A549 (cell line): ENCODE data around the gene SIK3. TPM values are rescaled to one million over a fixed set of nuclear protein-coding genes. Genes with fewer than 3 reads are reported as not detected.

Experiments used
- ATAC-seq, 2 experiments: fragments of 200-7000 bp in 1 of 2; fragments of >200 bp in 1 of 2; cut with Nextera tagmentation in 1 of 2; cut with Tn5 transposase in 1 of 2; 3 replicates each; pipeline versions ENCODE4 v1.8.0 to v1.9.1; 2018 to 2020; ENCODE audit warnings: mild to moderate bottlenecking in 1 of 2, moderate library complexity in 1 of 2
- CTCF ChIA-PET: fragments of 300-600 bp; sonication (Branson Sonifier 250); formaldehyde crosslinking; extraction: SDS; loops from one replicate; lab custom pipeline; 2021; ENCODE audit warnings: antibody characterized with exemption, inconsistent platforms; lab: Yijun Ruan, JAX
- POLR2A ChIA-PET: fragments of 350-600 bp; formaldehyde crosslinking; extraction: SDS; loops from one replicate; lab custom pipeline; 2021; ENCODE audit warnings: antibody characterized with exemption, inconsistent platforms; lab: Yijun Ruan, JAX
- DNase-seq, 2 experiments: peaks; one replicate each; pipeline versions ENCODE4 v3.0.0 to v3.0.0-alpha.2; 2011 to 2016; ENCODE audit warnings: low read depth in 1 of 2, low spot score in 1 of 2
- FAIRE-seq: peaks from 2 replicates; lab custom pipeline; 2011; peaks lifted over from hg19 to GRCh38; lab: Jason Lieb, UNC
- H3K27ac ChIP-seq, 2 experiments: fragments of >200 bp; sonication (Bioruptor Twin); formaldehyde crosslinking; 3 replicates each; pipeline ENCODE4 v1.5.1; 2016 to 2017
- H3K4me1 ChIP-seq: fragments of >200 bp; sonication (Bioruptor Twin); formaldehyde crosslinking; 3 replicates; pipeline ENCODE4 v1.6.1; 2016
- H3K4me2 ChIP-seq: fragments of >200 bp; sonication (Bioruptor Twin); formaldehyde crosslinking; 3 replicates; pipeline ENCODE4 v1.6.1; 2016
- H3K4me3 ChIP-seq: fragments of >200 bp; sonication (Bioruptor Twin); formaldehyde crosslinking; 3 replicates; pipeline ENCODE4 v1.5.1; 2016
- H3K9me3 ChIP-seq: fragments of >200 bp; sonication (Bioruptor Twin); formaldehyde crosslinking; 3 replicates; pipeline ENCODE4 v1.6.1; 2016
- CBX2 ChIP-seq: fragments of 200-600 bp; sonication (generic); IDR thresholded peaks from 2 replicates; pipeline ENCODE4 v1.6.1; 2016; ENCODE audit warnings: low read depth, mild to moderate bottlenecking, borderline replicate concordance
- CBX8 ChIP-seq: fragments of 200-600 bp; sonication (generic); IDR thresholded peaks from 2 replicates; pipeline ENCODE4 v1.6.1; 2016
- CEBPB ChIP-seq, 2 experiments: fragments of >200 bp in 1 of 2; sonication (Bioruptor Twin) in 1 of 2; formaldehyde crosslinking in 1 of 2; IDR thresholded peaks; 2 replicates each; pipeline ENCODE4 v1.6.1; 2012 to 2016
- E2F6 ChIP-seq: IDR thresholded peaks from 2 replicates; pipeline ENCODE4 v1.6.1; 2012; ENCODE audit warnings: low read depth, borderline replicate concordance
- EHF ChIP-seq: fragments of 250-450 bp; sonication (Bioruptor Pico); IDR thresholded peaks from 2 replicates; pipeline ENCODE4 v1.5.0; 2020; ENCODE audit warnings: mild to moderate bottlenecking
- EHMT2 ChIP-seq: fragments of 200-600 bp; sonication (generic); IDR thresholded peaks from 2 replicates; pipeline ENCODE4 v1.6.1; 2016; ENCODE audit warnings: antibody characterized with exemption, low read depth, mild to moderate bottlenecking, moderate library complexity
- FOSL2 ChIP-seq, 2 experiments: fragments of 450-650 bp in 1 of 2; fragments of >200 bp in 1 of 2; sonication (Bioruptor Twin) in 1 of 2; formaldehyde crosslinking; IDR thresholded peaks; 2 replicates each; pipeline versions ENCODE4 v1.5.0 to v1.6.1; 2016 to 2020; ENCODE audit warnings: mild to moderate bottlenecking in 1 of 2, moderate library complexity in 1 of 2
- HDAC2 ChIP-seq: fragments of 200-600 bp; sonication (generic); IDR thresholded peaks from 2 replicates; pipeline ENCODE4 v1.6.1; 2016
- HES2 ChIP-seq: fragments of >200 bp; sonication (Bioruptor Twin); formaldehyde crosslinking; IDR thresholded peaks from 2 replicates; pipeline ENCODE4 v1.6.1; 2016
- HOXB5 ChIP-seq: fragments of 250-450 bp; sonication (Bioruptor Pico); IDR thresholded peaks from 2 replicates; pipeline ENCODE4 v1.5.0; 2020; ENCODE audit warnings: mild to moderate bottlenecking, moderate library complexity
- JUNB ChIP-seq: fragments of >200 bp; sonication (Bioruptor Twin); formaldehyde crosslinking; IDR thresholded peaks from 2 replicates; pipeline ENCODE4 v1.6.1; 2016
- KDM1A ChIP-seq: fragments of 200-600 bp; sonication (generic); IDR thresholded peaks from 2 replicates; pipeline ENCODE4 v1.6.1; 2016; ENCODE audit warnings: low read depth, mild to moderate bottlenecking
- MYC ChIP-seq: IDR thresholded peaks from 2 replicates; pipeline ENCODE4 v1.6.1; 2012; ENCODE audit warnings: mild to moderate bottlenecking, inconsistent platforms, low read length, improper control_type of control experiment, borderline replicate concordance
- POLR2AphosphoS2 ChIP-seq: conservative IDR thresholded peaks from 2 replicates; pipeline ENCODE4 v1.6.1; 2012; ENCODE audit warnings: low read length, improper control_type of control experiment, inconsistent platforms
- SMC3 ChIP-seq: fragments of >200 bp; sonication (Bioruptor Twin); formaldehyde crosslinking; IDR thresholded peaks from 3 replicates; pipeline ENCODE4 v1.6.1; 2018; ENCODE audit warnings: inconsistent platforms
- TFCP2L1 ChIP-seq: fragments of 250-450 bp; sonication (Bioruptor Pico); IDR thresholded peaks from 2 replicates; pipeline ENCODE4 v1.5.0; 2021; ENCODE audit warnings: mild to moderate bottlenecking
- TP53 ChIP-seq: fragments of 250-450 bp; sonication (Bioruptor Pico); IDR thresholded peaks from 2 replicates; pipeline ENCODE4 v1.5.0; 2021; ENCODE audit warnings: mild to moderate bottlenecking, moderate library complexity
- ZNF302 ChIP-seq: fragments of 250-450 bp; sonication (Bioruptor Pico); IDR thresholded peaks from 2 replicates; pipeline ENCODE4 v1.9.0; 2021; ENCODE audit warnings: inconsistent platforms, mild to moderate bottlenecking, moderate library complexity
- ZSCAN20 ChIP-seq: fragments of 250-450 bp; sonication (Bioruptor Pico); IDR thresholded peaks from 2 replicates; pipeline ENCODE4 v1.8.0; 2022; ENCODE audit warnings: mild to moderate bottlenecking, moderate library complexity
- WGBS: methylation state at CpG from one replicate; pipeline ENCODE4 v1.1.6; 2017; ENCODE audit errors: missing lambda C conversion rate; 5-methylcytosine and 5-hydroxymethylcytosine counted together
- polyA plus RNA-seq, 4 experiments: library from polyadenylated mRNA; depleted of rRNA in 3 of 4; stranded (reverse); fragments of >200 nt; fragmentation: RNase III in 1 of 4; extraction: RNeasy Plus Mini Kit Qiagen cat#74134 plus additional on column Dnase treatment in 1 of 4; gene quantifications; 2 replicates in 3 of 4; 3 replicates in 1 of 4; pipeline ENCODE4 v1.2.3, GENCODE V29; 2011 to 2017
- TF ChIP-seq, protein P1 (sequence below): fragments of 200-600 bp; sonication (generic); IDR thresholded peaks from 2 replicates; pipeline ENCODE4 v1.6.1; 2016; ENCODE audit warnings: antibody characterized with exemption, mild to moderate bottlenecking, moderate library complexity
- TF ChIP-seq, protein P2 (sequence below): IDR thresholded peaks from 2 replicates; pipeline ENCODE4 v1.6.1; 2012

The SIK3 gene
- polyA plus RNA-seq, 2 of the 4 experiments (the other 2 are of a cell fraction) = 8.2 to 9.0 TPM

GRCh38 chr11:117094776-117095175 lies 3.5 kb downstream of the SIK3 start:
- Histone ChIP-seq H3K4me3 (no peak overlapping the region), H3K9me3 (no peaks in the 10 kb centered on the region), H3K27ac (no peak overlapping the region), H3K4me2 (peak overlapping the region; percentile 83; the same call in 2 of the 3 replicates), H3K4me1 (peaks cover 51% of the 10 kb centered on the region)
- ATAC-seq (no peak), DNase-seq (no peak), FAIRE-seq (no peak)
- CTCF ChIA-PET = interaction anchor here (1.6 kb wide), 1 partner anchor 11 kb away, joined by 7 read pairs; no protein-coding TSS in a partner anchor
- POLR2A ChIA-PET = no interaction called here
- no peak for TF ChIP-seq ZSCAN20 (CRISPR knock-in tag)
- no peak for TF ChIP-seq TFCP2L1 (CRISPR knock-in tag)
- TF ChIP-seq MYC = no peak
- 73% methylated on average over 4 of the region's 4 CpGs for WGBS

GRCh38 chr11:117092951-117093590 lies 5.2 kb downstream of the SIK3 start:
- peaks cover 41% of the 10 kb centered on the region for H3K4me1 ChIP-seq
- no peak overlapping the region for H3K27ac ChIP-seq
- ATAC-seq (no peak), FAIRE-seq (no peak), DNase-seq (no peak)
- WGBS = 54% methylated on average over 5 of the region's 5 CpGs
- no peaks in the 10 kb centered on the region for H3K9me3 ChIP-seq
- no peak overlapping the region for H3K4me3 ChIP-seq
- ChIA-PET CTCF (no interaction called here), POLR2A (no interaction called here)
- TF ChIP-seq EHMT2 (no peak), FOSL2 (IDR thresholded peaks at IDR 0.05) (no peak), FOSL2 (CRISPR knock-in tag; IDR thresholded peaks at IDR 0.05) (no peak), CEBPB (IDR thresholded peaks at IDR 0.05) (no peak), CBX2 (no peak), HOXB5 (CRISPR knock-in tag) (no peak), JUNB (no peak), KDM1A (no peak), EHF (CRISPR knock-in tag) (no peak), POLR2AphosphoS2 (no peak), HDAC2 (no peak), TP53 (CRISPR knock-in tag) (no peak), SMC3 (no peak), HES2 (no peak), E2F6 (no peak), CBX8 (no peak), ZNF302 (CRISPR knock-in tag) (no peak), MYC (no peak)
- TF ChIP-seq, protein P1, sequence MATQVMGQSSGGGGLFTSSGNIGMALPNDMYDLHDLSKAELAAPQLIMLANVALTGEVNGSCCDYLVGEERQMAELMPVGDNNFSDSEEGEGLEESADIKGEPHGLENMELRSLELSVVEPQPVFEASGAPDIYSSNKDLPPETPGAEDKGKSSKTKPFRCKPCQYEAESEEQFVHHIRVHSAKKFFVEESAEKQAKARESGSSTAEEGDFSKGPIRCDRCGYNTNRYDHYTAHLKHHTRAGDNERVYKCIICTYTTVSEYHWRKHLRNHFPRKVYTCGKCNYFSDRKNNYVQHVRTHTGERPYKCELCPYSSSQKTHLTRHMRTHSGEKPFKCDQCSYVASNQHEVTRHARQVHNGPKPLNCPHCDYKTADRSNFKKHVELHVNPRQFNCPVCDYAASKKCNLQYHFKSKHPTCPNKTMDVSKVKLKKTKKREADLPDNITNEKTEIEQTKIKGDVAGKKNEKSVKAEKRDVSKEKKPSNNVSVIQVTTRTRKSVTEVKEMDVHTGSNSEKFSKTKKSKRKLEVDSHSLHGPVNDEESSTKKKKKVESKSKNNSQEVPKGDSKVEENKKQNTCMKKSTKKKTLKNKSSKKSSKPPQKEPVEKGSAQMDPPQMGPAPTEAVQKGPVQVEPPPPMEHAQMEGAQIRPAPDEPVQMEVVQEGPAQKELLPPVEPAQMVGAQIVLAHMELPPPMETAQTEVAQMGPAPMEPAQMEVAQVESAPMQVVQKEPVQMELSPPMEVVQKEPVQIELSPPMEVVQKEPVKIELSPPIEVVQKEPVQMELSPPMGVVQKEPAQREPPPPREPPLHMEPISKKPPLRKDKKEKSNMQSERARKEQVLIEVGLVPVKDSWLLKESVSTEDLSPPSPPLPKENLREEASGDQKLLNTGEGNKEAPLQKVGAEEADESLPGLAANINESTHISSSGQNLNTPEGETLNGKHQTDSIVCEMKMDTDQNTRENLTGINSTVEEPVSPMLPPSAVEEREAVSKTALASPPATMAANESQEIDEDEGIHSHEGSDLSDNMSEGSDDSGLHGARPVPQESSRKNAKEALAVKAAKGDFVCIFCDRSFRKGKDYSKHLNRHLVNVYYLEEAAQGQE = no peak
- TF ChIP-seq, protein P2, sequence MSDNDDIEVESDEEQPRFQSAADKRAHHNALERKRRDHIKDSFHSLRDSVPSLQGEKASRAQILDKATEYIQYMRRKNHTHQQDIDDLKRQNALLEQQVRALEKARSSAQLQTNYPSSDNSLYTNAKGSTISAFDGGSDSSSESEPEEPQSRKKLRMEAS = no peak
- peak overlapping the region; percentile 36; the same call in 2 of the 3 replicates for H3K4me2 ChIP-seq
